HG02678 (cell line): ENCODE measurements around the gene CYP4A11.
"Not testable (repeated sequence)": the region's sequence is repeated elsewhere in the genome, so short reads cannot be mapped to it uniquely, and the experiment has no call there.

ENCODE experiments used
- ATAC-seq: cut with Tn5 transposase; IDR thresholded peaks from one replicate; pipeline ENCODE4 v1.9.1; 2021; ENCODE audit warnings: mild to moderate bottlenecking, moderate library complexity; ENCODE audit not compliant: unreplicated experiment

The CYP4A11 gene

GRCh38 chr1:46927249-46927835 is 13.9 kb downstream of the CYP4A11 start:
- no peak for ATAC-seq

- no peak for ATAC-seq
These were observed 30.5 kb downstream of the CYP4A11 start for GRCh38 chr1:46910790-46911189.

- ATAC-seq: no peak
These were observed 37.8 kb downstream of the CYP4A11 start for GRCh38 chr1:46903481-46903880.

- no peak for ATAC-seq
These were observed 40.9 kb downstream of the CYP4A11 start for GRCh38 chr1:46900401-46900800.

GRCh38 chr1:46881656-46882055 is 59.6 kb downstream of the CYP4A11 start:
- not testable (repeated sequence) for ATAC-seq
